Pancreas (tissue), 10 donors: ENCODE measurements around the gene P2RY12. TPM values are rescaled to one million over a fixed set of nuclear protein-coding genes. Genes with fewer than 3 reads are reported as not detected.

Experiments
- ATAC-seq, 4 donors: fragments of 200-7000 bp; cut with Tn5 transposase; one replicate each; pipeline versions ENCODE4 v1.8.0 to v1.9.1; 2020; ENCODE audit warnings: mild to moderate bottlenecking in 4 of 4, moderate library complexity in 4 of 4
- DNase-seq, 6 donors: peaks; one replicate each; pipeline ENCODE4 v3.0.0-alpha.2; 2020
- FAIRE-seq: peaks from 2 replicates; lab custom pipeline; 2012; peaks lifted over from hg19 to GRCh38; lab: Jason Lieb, UNC
- H3K27ac ChIP-seq, 4 donors: fragments of 200-600 bp; sonication (generic); 1 replicate in 3 of 4; 2 replicates in 1 of 4; pipeline versions ENCODE4 v1.5.0 to v1.8.0; 2020
- H3K27me3 ChIP-seq, 4 donors: fragments of 200-600 bp; one replicate each; pipeline ENCODE4 v1.8.0; 2021
- H3K36me3 ChIP-seq, 3 donors: fragments of 200-600 bp; sonication (generic) in 1 of 3; one replicate each; pipeline versions ENCODE4 v1.5.0 to v1.8.0; 2020 to 2021
- H3K4me1 ChIP-seq, 3 donors: fragments of 200-600 bp; one replicate each; pipeline ENCODE4 v1.8.0; 2021
- H3K4me3 ChIP-seq, 4 donors: fragments of 200-600 bp; sonication (generic) in 2 of 4; one replicate each; pipeline versions ENCODE4 v1.5.0 to v1.8.0; 2020 to 2021
- H3K9me3 ChIP-seq, 4 donors: fragments of 200-600 bp; one replicate each; pipeline ENCODE4 v1.8.0; 2021
- CTCF ChIP-seq, 4 donors: fragments of 200-600 bp; sonication (generic) in 3 of 4; IDR thresholded peaks; one replicate each; pipeline versions ENCODE4 v1.5.0 to v1.8.0; 2021; ENCODE audit warnings: antibody characterized with exemption in 4 of 4
- WGBS, 2 donors: extraction: QIAGEN DNeasy Blood & Tissue Kit; methylation state at CpG; one replicate each; pipeline ENCODE4 v1.1.7; 2013; 5-methylcytosine and 5-hydroxymethylcytosine counted together
- intact Hi-C, 3 donors: fragments of 100-400 bp; cut with DNase I; formaldehyde crosslinking; loops; one replicate each; pipeline versions ENCODE4 v1.11.1 to v1.14.2; 2022
- polyA plus RNA-seq, 2 donors: library from polyadenylated mRNA; stranded (reverse); fragments of 200-250 nt; gene quantifications; one replicate each; pipeline ENCODE4 v1.2.3, GENCODE V29; 2013
- total RNA-seq, 6 donors: library from RNA; stranded (reverse); fragmentation: NEBNext Ultra II Directional in 4 of 6; extraction: Animal tissue kit (Norgen Biotek cat#: 25700) in 4 of 6; gene quantifications; one replicate each; pipeline versions ENCODE4 v1.2.1 to v1.2.4, GENCODE V29; 2021 to 2023
- donor health status: healthy with polysubstance abuse.
- donor health status: DM: no; HTN: no; CAD: no; lungs with moderate emphysema.
- donor health status: DM: no; HTN: no; CAD: no.
- donor health status: control.
- donor health status: control.
- donor health status: Bipolar disorder and iron deficiency.
- donor health status: DM: yes; HTN: yes; CAD: no.
- donor health status: DM: no; HTN: no; CAD: no.
- donor health status: DM: no; HTN: no; CAD: no.
- donor health status: DM: yes; HTN: yes; CAD: no.

Gene P2RY12
- total and polyA plus RNA-seq, 8 donors, result 0.19 to 3.0 (median 0.33) TPM; not detected in 1

GRCh38 chr3:151330899-151331298 lies 53.7 kb downstream of the P2RY12 start:
- Histone ChIP-seq H3K9me3 (no peaks in the 10 kb centered on the region), H3K4me1 (no peaks in the 10 kb centered on the region), H3K27me3 (no peaks in the 10 kb centered on the region), H3K36me3 (no peaks in the 10 kb centered on the region), H3K4me3 (no peak overlapping the region), H3K27ac (no peak overlapping the region)
- DNase-seq (no peak), ATAC-seq (peak in 2 of 4 donors; percentile 19 to 41), FAIRE-seq (no peak)
- no peak for TF ChIP-seq CTCF (IDR thresholded peaks at IDR 0.05)
- intact Hi-C loops, result no loop called here

DNA sequence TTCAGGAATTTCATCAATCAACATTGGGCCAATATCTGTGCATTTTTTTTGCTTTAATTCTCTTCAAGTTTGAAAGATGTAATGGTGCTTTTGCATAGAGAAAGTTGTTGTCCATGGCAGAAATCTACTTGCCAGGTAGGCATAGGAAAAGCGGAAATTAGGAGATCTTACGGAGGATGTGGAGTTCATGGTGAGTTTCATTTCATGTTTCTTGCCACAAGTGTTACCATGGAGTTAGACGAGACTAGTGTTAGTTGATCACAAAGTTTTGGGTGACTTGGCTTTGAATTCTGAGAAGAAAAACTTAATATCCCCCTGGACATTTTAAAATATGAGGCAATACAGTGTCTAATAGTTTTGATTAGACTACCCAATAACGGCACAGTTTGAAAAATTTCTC lies 54.2 kb downstream of the P2RY12 start:
- DNase-seq (no peak), FAIRE-seq (no peak), ATAC-seq (no peak)
- H3K4me1 ChIP-seq, result no peaks in the 10 kb centered on the region
- H3K9me3 ChIP-seq, result no peaks in the 10 kb centered on the region
- no peaks in the 10 kb centered on the region for H3K27me3 ChIP-seq
- H3K36me3 ChIP-seq, result no peaks in the 10 kb centered on the region
- intact Hi-C loops, result no loop called here
- no peak for TF ChIP-seq CTCF (IDR thresholded peaks at IDR 0.05)
- H3K27ac ChIP-seq, result no peak overlapping the region
- no peak overlapping the region for H3K4me3 ChIP-seq
- WGBS, 2 donors, result 69 to 75% methylated on average over 4 of the region's 4 CpGs

GRCh38 chr3:151329363-151329762 lies 55.2 kb downstream of the P2RY12 start, which contains the start of gene P2RY13:
Gene P2RY13 (minus strand): TSS chr3:151329549. CDS start chr3:151329528, 21 bp downstream.
- FAIRE-seq (no peak), DNase-seq (no peak), ATAC-seq (peak in 2 of 4 donors; percentile 48 to 50)
- Histone ChIP-seq H3K36me3 (no peaks in the 10 kb centered on the region), H3K27ac (no peak within 1 kb of the TSS), H3K27me3 (no peaks in the 10 kb centered on the region), H3K9me3 (no peaks in the 10 kb centered on the region), H3K4me3 (peak within 1 kb of the TSS in 1 of 4 donors; percentile 17), H3K4me1 (no peaks in the 10 kb centered on the region)
- intact Hi-C loops, result no loop called here
- TF ChIP-seq CTCF (IDR thresholded peaks at IDR 0.05), result no peak
- WGBS, 2 donors, result 82 to 97% methylated on average over 1 of the region's 1 CpG

DNA sequence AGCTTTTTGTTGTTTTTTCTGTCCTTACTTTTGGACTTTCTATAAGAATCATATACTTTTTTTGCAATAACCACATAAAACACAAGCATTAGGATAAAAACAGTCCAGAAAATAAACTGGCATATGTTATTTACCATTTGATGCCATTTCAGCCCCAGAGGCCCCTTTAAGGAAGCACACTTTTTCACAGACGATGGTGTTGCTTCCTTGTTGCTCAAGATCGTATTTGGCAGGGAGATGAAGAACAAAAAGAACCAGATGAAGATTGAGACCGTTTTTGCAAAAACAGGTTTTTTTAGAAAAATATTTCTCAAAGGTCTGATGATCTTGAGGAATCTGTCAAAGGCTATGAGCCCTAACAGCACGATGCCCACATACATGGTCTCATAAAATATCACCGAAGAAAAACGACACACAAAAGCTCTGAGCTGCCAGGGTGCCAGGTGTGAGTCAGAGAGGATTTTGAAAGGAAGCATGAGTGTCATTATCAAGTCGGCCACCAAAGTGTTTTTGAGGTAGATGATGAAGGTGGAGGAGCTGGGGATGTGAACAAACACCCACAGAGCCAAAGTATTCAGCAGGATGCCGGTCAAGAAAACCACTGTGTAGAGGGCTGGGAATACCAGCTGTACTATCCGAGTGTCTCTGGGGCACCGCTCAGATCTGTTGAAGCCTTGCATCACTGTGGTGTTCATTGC lies 56.1 kb downstream of the P2RY12 start:
- peak in 2 of 4 donors; percentile 46 to 55 for ATAC-seq
- Histone ChIP-seq H3K9me3 (no peaks in the 10 kb centered on the region), H3K27ac (no peak overlapping the region), H3K4me1 (no peaks in the 10 kb centered on the region), H3K4me3 (peak overlapping the region in 1 of 4 donors; percentile 17), H3K36me3 (no peaks in the 10 kb centered on the region), H3K27me3 (no peaks in the 10 kb centered on the region)
- 54% methylated on average over 10 of the region's 10 CpGs for WGBS, 2 donors
- no peak for TF ChIP-seq CTCF (IDR thresholded peaks at IDR 0.05)
- intact Hi-C loops, result no loop called here
- no peak for DNase-seq
- FAIRE-seq, result no peak

GRCh38 chr3:151327571-151328198 lies 56.9 kb downstream of the P2RY12 start:
- intact Hi-C loops, result no loop called here
- Histone ChIP-seq H3K9me3 (no peaks in the 10 kb centered on the region), H3K4me1 (no peaks in the 10 kb centered on the region), H3K27me3 (no peaks in the 10 kb centered on the region), H3K4me3 (no peak overlapping the region), H3K27ac (no peak overlapping the region), H3K36me3 (no peaks in the 10 kb centered on the region)
- DNase-seq (no peak), FAIRE-seq (peak; percentile 75), ATAC-seq (peak in 3 of 4 donors; percentile 56 to 69 (median 60))
- TF ChIP-seq CTCF (IDR thresholded peaks at IDR 0.05), result peak; percentile 17 to 56 (median 41)
- 3 to 5% methylated on average over 3 of the region's 3 CpGs for WGBS, 2 donors
